NCI-H146 treated with DMSO at 0.1 percent for 48 hours (cell line): ENCODE measurements around the gene ATP6V1F.

Experiments
- DNase-seq: peaks from one replicate; lab custom pipeline; 2025; ENCODE audit not compliant: unreplicated experiment; lab: John Stamatoyannopoulos, UW

ATP6V1F gene

GRCh38 chr7:128882134-128882533 lies 19.5 kb downstream of the ATP6V1F start:
- DNase-seq, result no peak

GRCh38 chr7:128883622-128884448 lies 21.2 kb downstream of the ATP6V1F start:
- peak; percentile 5 for DNase-seq

GRCh38 chr7:128884561-128885369 lies 22.1 kb downstream of the ATP6V1F start:
- no peak for DNase-seq

- no peak for DNase-seq
These were observed 22.9 kb downstream of the ATP6V1F start for GRCh38 chr7:128885370-128886187.

GRCh38 chr7:128886391-128887168 lies 23.9 kb downstream of the ATP6V1F start:
- DNase-seq, result no peak

GRCh38 chr7:128887169-128888038 lies 24.7 kb downstream of the ATP6V1F start:
- no peak for DNase-seq

GRCh38 chr7:128888039-128888755 lies 25.5 kb downstream of the ATP6V1F start:
- DNase-seq, result no peak

GRCh38 chr7:128888756-128889095 lies 26.1 kb downstream of the ATP6V1F start:
- peak; percentile 50 for DNase-seq

- DNase-seq, result no peak
These were observed 26.5 kb downstream of the ATP6V1F start for GRCh38 chr7:128889121-128889520.

- peak; percentile 11 for DNase-seq
These were observed 27.9 kb downstream of the ATP6V1F start for GRCh38 chr7:128890306-128891109.

- peak; percentile 14 for DNase-seq
These were observed 28.7 kb downstream of the ATP6V1F start for GRCh38 chr7:128891110-128891941.

- no peak for DNase-seq
These were observed 29.2 kb downstream of the ATP6V1F start for GRCh38 chr7:128891942-128892269.

GRCh38 chr7:128892521-128893250 lies 30.0 kb downstream of the ATP6V1F start:
- DNase-seq, result no peak

GRCh38 chr7:128893251-128894100 lies 30.8 kb downstream of the ATP6V1F start:
- no peak for DNase-seq

- no peak for DNase-seq
These were observed 31.4 kb downstream of the ATP6V1F start for GRCh38 chr7:128894101-128894440.

- DNase-seq, result no peak
These were observed 32.7 kb downstream of the ATP6V1F start for GRCh38 chr7:128895320-128895719.
